Articular chondrocyte of knee joint (primary cell): Measurements from ENCODE around the gene GRHPR. TPM values are rescaled to one million over a fixed set of nuclear protein-coding genes. Genes with fewer than 3 reads are reported as not detected.

Experiments used
- total RNA-seq: library from RNA; depleted of rRNA; stranded (reverse); fragments of >200 nt; gene quantifications from 2 replicates; pipeline ENCODE4 v1.2.3, GENCODE V29; 2012

Gene GRHPR
- total RNA-seq, result 109 and 134 TPM in 2 replicates

DNA sequence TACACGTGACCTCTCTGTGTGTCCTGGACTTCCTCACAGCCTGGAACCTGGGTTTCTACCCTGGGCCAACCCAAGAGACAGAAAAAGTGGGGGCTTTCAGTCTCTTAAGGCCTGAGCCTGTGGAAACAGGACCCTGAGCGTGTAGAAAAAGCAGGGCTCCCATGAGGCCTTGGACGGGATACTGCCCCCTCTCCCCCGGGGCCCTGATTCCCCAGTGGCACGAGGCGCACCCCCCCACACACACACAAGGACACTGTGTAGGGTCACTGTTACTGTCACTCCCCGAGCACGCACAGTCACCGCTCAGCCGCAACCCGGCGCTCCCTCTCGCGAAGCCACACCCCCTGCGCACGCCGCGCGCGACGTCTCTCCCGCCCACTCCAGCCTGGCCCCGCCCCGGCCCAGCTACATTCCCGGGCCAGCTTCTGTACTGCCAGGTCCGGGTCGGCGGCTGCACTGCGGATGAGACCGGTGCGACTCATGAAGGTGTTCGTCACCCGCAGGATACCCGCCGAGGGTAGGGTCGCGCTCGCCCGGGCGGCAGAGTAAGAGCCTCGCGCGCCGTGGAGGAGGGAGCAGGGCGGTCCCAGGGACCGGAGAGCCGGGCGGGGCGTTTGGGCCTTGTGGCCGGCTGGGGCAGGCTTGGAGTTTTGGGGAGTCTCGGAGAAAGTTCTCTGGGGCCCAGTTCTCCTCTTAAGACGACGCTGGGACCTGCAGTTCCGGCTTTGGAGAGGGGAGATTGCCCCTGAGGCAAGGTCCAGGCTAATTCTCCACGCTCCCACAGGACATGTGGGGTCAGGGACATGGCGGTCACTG lies at the start of gene GRHPR:
Gene GRHPR (plus strand): TSS at position 408 of the 816 bp plus-strand sequence. CDS start 55 bp downstream, at position 463.

DNA sequence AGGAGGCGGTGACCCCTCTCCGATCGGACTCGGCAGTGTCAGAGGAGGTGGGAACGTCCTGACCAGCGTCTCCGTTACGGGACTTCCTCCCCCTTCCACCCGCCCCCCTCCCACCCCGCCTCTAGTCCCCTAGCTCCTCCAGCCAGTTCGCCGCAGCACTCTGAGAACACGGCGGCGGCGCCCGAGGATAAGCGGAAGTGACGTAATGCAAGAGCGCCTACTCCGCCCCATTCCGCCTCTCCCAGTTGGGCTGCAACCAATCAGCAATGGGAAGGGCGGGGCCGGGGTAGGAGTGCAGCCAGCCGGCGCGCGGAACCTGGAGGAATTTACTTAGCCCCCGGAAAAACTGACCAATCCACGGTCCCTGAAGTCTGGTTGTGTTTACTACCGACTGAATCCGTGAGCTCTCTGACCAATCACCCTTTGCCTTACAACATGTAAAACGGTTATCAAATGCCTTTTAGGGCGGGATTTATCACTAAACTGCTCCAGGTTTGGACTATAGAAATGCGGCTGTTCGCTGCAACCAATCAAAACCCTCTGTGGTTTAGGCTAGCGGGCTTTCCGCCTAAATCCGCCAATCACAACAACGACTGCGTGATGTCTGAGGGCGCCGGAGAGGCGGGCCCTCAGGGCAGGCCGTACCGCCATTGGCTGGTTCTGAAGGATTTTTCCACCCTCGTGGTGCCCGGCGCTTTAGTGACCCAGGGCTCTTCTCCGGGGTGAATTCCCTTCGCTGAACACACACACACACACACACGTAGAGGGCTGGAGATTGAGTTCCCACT lies 42.9 kb downstream of the GRHPR start, which contains the start of gene ZBTB5:
Gene ZBTB5 (minus strand): TSS at position 202 of the 788 bp plus-strand sequence. CDS start 22,899 bp downstream, outside the sequence.

DNA sequence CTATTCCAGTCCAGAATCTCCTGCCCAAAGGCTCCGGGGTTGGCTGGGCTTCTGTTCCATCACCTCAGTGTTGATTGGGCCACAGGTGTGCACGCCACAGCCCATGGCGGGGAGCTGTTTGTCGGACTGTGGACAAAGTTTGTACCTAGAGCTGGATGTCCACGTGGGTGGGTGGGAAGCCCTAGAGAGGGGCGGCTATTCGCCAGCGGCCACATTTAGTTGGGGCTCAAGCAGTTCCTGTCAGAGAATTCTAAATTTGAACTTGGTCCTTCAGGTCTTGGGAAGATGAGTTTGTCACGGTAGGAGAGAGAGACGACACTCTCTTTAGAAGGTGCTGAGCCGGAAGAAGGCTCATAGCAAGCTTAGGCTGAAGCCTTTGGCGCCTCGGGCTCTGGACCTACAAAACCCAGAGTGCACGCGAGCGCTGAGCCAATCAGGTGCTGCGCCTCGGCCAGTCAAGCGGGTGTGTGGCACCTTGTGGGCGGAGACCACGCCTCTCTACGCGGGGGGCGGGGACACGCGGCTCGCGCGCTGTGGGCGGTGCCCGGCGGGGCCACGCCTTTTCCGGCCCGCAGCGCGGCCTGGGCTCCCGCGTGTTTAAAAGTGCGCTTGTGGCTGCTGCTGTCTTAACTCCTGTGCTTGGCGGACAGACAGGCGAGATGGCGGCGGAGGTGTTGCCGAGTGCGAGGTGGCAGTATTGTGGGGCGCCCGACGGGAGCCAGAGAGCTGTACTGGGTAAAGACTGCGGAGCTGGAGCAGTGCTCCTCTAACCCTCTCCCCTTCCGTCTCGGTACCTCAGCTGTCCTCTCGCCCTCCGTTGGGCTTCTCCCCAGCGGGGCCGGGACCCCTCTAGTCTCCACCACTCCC lies 63.1 kb downstream of the GRHPR start, which contains the start of gene POLR1E:
Gene POLR1E (plus strand): TSS at position 560 of the 867 bp plus-strand sequence. CDS start 100 bp downstream, at position 660.

Other genes with a start within 250 kb of the GRHPR start
- 9.1 and 12.3 TPM in 2 replicates for gene ZBTB5, start 42.8 kb downstream of the GRHPR start, total RNA-seq
- 40.9 and 41.6 TPM in 2 replicates for gene POLR1E, start 63.3 kb downstream of the GRHPR start, total RNA-seq
- 9.0 and 9.4 TPM in 2 replicates for gene FBXO10, start 153.7 kb downstream of the GRHPR start, total RNA-seq
- gene TOMM5, start 169.9 kb downstream of the GRHPR start, total RNA-seq, result 91.6 and 92.0 TPM in 2 replicates
- under 0.01 TPM in 1 of 2 replicates, not detected in the other for gene FRMPD1, start 228.3 kb downstream of the GRHPR start, total RNA-seq